Raji (cell line): ENCODE data around the gene BMP10.

ENCODE experiments used
- POLR2A ChIP-seq: IDR thresholded peaks from 2 replicates; pipeline ENCODE4 v1.6.1; 2011; ENCODE audit warnings: low read depth, low read length, control low read depth; ENCODE audit not compliant: insufficient read depth

BMP10 gene

DNA sequence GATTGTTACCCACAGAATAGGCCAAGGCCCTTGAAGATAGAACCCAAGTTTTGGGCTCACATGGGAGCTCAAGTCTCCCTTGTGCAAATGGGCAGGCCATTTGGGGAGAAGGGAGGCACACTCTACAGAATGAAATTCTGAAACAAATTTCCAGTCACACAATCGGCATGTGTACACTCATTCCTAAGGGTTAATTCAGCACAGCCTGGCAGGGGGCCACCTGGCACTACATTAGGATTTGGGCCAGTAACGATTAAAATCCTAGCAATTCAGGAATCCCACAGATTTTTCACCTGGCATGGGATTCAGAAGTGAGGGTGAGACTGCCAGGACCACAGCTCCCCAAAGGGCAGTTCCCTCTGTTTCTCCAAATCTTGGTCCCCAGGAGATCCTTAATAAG, 46.4 kb downstream of the BMP10 start:
- TF ChIP-seq POLR2A: no peak

DNA sequence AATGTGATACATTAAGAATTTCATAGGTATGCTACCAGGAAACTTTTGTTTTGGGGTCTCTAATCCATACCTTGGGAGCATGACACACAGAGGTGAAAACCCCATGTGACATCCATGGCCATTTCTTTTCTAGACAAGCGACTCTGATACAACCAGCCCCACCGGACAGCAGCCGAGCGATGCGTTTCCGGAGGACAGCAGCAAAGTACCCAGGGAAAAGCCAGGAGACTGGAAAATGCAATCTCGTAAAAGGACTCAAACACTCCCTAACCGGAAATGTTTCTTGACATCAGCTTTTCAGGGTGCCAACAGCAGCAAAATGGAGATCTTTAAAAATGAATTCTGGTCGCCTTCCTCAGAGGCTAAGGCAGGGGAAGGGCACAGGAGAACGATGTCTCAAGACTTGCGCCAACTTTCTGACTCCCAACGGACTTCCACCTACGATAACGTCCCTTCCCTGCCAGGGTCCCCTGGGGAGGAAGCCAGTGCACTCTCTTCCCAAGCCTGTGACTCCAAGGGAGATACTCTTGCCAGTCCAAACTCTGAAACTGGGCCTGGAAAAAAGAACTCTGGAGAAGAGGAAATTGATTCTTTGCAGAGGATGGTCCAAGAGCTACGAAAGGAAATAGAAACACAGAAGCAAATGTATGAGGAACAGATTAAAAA, 48.9 kb downstream of the BMP10 start:
- no peak for TF ChIP-seq POLR2A

DNA sequence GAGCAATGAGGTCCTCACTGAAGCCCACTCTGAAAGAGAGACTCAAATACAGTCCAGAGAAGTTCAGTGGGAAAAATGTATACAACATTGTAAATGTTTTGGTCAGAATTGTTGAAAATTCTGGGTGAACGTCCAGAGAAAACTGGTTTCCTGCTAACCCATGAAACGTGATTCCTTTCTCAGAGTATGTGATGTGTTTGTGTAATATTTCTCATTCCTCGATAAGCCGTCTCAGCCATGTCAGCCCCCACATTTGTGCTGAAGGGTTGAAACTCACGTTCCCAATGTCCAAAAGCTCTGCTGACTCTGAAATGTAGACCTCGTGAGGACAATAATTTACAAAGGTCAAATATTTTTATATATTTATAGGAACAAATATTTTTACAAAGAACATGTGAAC, 51.6 kb downstream of the BMP10 start:
- no peak for TF ChIP-seq POLR2A

DNA sequence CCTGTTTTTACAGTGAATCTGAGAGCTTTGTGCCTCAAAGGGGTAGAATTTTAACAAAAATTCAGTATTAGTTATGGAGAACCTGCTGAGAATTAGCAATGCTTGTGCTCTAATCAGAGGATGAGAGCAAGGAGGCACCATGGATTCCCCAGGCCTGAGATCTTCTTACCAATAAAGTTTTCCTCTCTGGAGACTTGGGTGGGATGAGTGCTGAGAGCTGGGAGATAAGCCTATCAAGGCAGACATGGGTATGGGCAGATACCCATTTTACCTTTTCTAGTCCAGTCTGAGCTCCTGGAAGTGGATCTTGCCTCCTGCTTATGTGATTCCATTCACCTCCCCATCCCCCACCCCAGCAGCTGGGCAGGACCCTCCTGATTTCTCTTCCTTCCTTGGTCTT, 53.9 kb downstream of the BMP10 start:
- no peak for TF ChIP-seq POLR2A
